Measurements from ENCODE around the gene ZDHHC17.

Gene ZDHHC17

DNA sequence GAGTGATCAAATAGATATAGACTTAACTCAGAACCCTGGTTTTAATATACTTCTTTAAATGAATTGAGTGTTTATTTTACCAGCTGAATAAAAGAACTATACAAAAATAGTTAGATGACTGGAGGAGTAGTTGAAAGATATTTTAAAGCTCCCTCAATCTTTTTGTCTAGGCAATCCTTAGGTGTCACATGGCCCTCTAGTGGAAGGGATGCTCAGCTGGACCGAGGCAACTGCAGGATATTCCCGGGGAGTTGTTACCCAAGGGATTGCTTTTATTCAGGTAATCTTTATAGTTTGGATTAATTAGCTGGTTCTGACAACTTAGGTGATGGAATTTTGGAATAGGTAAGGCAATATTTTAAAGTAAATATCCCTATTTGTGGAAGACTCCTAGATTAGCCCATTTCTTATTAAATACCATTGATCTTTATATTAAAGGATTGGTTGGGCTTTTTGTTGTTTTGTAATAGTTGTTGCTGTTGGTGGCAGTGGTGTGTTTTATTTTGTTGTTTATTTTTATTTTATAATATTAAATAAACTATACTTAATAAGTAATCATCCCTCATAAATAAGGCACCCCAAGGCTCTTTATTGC is 57.1 kb downstream of the ZDHHC17 start:
- no peak for DNase-seq (ENCODE audit: low read depth in 2 of 2)

DNA sequence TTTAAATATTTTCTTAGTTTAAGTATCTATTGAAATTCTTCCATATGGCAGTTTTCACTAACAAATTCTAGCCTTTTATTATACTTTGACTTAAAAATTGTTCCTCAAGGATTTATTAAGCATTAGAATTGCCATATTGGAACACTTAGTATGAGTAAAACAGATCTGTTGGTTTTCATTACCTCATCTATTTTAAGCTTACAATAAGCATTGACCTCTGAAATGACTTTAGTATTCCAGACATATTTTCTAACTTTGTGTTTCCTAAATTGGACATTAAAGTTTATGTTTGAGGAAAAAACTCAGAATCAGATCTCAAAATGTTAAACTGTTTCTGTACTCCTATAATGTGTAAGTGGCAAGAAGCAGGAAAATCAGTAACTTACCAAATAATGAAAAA is 66.5 kb downstream of the ZDHHC17 start:
- DNase-seq (ENCODE audit: low read depth in 2 of 2) = no peak

DNA sequence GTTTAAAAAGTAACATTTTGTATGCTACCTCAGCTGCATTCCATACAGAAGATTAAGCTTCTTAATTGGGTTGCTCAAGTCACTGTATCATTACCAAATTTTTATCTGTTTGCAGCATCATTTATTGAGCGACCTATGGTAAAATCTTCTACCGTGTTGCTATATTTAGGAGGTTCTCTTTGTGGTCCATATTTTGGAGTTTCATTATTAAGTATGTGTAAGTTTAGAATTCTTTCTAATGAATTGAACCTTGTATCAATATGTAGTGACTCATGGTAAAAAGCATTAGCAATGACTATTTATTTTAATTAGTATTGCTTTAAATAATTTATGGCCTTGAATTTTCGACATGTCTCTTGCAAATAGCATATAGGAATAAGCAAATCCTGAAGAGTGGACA is 72.7 kb downstream of the ZDHHC17 start:
- DNase-seq (ENCODE audit: low read depth in 2 of 2) = no peak

DNA sequence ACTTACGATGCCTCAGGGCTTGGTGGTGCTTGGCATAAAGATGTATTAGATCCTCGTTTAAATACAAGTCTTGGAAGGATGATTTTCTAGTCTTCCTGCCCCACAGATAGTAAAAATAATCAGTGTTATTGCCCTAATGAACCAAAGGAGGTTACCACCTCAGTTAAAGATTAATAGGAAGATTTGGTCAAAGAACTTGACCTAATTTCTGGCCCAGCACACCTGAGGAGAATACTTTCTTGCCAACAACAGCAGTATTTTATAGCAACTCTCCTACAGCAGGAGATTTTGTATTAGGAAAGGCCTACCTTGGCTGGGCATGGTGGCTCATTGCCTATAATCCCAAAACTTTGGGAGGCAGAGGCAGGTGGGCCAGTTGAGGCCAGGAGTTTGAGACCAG is 83.3 kb downstream of the ZDHHC17 start:
- DNase-seq (ENCODE audit: low read depth in 2 of 2) = no peak

DNA sequence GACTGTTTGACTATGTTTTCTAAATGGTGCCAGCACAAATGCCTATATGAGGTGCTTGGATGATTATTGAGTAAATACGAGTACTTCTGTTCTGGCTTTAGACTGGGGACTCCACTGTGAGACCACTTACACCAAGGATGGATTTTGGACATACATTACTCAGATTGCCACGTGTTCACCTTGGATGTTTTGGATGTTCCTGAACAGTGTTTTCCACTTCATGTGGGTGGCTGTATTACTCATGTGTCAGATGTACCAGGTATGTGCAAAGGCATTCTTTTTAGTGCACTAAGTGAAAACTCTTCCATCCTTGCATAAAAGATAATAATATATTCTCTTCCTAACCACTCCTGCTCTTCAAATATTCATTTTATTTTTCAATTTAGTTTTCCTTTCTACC is 84.2 kb downstream of the ZDHHC17 start:
- no peak for DNase-seq (ENCODE audit: low read depth in 2 of 2)

DNA sequence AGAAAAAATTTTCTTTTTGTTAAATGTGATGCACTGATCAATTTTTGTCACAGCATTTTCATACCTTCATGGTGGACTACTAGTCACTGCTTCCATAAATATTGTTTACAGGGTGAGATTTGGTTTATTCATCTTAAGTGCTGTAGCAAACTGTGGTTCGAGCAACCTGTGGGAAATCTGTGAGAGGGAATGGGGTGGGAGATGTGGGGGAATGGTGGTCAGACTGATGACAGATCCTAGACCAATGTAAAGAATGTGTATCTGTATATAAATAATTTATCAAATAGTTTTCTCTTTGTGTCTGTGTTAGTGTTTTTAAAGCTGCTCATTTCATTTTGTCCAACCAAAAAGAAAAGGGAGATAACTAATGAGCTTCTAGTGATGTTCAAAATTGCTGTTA is 88.2 kb downstream of the ZDHHC17 start:
- no peak for DNase-seq (ENCODE audit: low read depth in 2 of 2)

DNA sequence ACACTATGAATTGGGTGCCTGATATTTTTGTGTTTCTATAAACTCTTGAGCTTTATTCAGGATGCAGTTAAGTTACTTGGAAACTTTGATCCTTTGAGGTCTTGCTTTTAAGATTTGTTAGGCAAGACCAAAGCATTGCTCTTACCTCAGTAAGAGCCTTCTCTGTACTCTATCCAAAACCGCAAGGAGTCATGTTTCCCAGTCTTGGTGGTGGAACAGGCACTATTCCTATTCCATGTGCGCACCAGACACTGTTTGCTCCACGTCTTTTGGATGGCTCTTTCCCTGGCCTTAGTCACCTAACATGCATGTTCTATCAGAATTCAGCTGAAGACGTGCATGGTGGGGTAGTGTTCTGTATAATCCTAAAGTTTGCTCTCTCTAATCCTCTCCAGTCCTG is 91.4 kb downstream of the ZDHHC17 start:
- DNase-seq (ENCODE audit: low read depth in 2 of 2) = no peak

DNA sequence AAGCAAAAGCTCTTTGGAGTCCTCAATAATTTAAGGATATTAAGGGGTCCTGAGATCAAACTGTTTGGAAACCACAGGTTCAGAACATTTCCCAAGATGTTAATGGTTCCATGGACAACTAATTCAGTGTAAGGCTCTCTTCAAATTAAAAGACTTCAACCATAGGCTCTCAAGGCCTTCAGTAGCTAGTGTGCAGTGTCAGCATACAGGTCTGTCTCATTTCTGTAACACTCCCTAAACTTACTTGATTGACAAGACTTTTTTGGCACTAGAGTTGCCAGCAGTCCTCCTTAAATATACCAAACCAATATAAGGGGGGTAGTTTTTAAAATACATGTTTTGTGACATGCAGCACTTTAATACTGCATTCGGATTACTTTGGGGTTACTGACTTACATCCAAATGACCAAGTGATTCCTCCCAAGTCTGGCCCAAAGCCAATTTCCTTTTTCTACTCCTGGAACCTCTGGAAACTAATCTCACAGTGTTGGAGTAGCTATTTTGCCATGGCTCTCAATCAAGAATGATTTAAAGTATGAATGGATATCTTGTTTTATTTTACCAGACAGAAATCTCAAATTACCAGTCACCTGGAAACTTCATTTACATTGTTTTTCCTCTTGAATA is 92.2 kb downstream of the ZDHHC17 start:
- DNase-seq (ENCODE audit: low read depth in 2 of 2) = no peak

DNA sequence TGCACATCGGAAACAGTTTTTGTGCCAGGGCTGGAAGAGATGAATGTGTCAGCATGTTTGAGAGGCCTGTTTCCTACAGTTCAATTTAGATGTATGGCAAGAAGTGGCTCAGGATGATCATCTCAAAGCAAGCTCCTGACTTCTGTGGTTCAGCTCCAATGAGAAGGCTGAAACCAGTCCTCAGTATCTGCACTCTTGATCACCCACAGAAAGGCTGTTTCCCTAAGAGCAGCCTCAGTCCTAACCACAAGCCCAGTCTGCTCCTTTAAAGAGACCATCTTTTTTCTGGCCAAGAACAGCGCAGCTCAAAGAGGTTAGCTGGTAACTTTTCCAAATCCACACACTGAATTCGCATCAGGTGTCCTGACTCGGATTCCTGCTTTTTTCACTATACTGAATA is 95.7 kb downstream of the ZDHHC17 start:
- no peak for DNase-seq (ENCODE audit: low read depth in 2 of 2)

DNA sequence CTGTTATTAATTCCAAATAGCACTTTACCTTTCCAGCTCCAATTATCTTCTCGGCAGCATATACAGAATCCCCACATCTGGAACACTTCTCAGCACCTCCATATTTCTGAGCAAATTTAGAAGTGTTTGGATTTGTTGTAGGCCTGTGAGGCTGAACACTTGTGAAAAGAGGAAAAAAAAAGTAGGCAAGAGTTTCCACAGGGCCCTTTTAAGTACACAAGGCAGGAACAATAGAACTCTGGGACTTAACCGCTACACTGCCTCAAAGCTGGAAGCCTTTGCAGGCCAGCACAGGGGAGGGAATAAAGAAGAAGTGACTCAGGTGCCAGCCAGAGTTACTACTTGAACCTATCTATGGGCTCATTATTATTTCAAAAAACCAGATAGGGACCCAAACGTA is 96.3 kb downstream of the ZDHHC17 start:
- no peak for DNase-seq (ENCODE audit: low read depth in 2 of 2)

DNA sequence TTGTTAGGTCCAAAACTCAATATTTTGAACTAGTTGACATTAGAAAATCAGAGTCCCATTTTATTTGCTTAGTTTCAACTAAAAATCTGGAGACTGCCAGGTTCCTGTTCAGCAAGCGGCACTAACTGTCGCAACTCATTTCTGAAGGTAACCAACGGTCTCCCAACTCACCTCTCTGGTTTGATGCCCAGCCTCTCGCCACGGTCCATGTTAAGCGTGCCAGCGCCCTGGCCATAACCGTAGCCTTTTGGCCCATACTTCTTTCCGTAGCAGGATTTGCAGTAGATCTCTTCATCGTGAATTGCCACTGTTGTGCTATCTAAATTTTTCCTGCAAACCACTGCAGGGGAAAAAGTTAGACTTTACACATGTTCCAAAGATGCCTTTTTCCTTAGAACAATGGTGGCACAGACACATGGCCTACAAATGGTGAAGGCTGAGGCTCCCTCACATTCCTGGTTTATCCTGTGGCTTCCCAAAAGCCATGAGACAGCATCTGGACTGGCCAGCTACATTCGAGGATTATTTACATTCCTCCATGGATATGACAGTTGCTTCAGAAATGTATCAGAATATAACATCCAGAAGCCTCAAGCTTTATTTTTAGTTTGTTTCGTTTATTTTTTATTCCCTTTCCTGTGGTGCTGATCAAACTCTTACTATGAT is 99.2 kb downstream of the ZDHHC17 start:
- DNase-seq (ENCODE audit: low read depth in 2 of 2) = no peak

DNA sequence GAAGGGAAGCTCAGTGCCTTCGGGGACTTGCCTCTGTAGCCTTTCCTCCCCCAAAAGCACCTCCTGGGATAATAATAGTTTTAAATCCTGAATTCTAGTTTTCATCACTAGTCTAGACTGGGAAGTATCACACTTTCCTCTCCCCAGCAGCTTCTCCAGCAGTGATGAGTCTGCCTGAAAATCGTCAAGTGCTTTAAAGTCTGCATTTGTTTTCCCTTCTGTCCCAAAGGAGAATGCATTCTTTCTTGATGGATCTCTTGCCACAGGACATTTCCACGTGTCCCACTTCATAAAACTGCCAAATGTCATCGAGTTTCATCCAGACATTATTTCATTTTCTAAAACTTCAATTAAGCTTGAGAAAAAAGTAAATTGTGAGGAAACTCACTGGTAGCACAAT is 99.9 kb downstream of the ZDHHC17 start:
- no peak for DNase-seq (ENCODE audit: low read depth in 2 of 2)

DNA sequence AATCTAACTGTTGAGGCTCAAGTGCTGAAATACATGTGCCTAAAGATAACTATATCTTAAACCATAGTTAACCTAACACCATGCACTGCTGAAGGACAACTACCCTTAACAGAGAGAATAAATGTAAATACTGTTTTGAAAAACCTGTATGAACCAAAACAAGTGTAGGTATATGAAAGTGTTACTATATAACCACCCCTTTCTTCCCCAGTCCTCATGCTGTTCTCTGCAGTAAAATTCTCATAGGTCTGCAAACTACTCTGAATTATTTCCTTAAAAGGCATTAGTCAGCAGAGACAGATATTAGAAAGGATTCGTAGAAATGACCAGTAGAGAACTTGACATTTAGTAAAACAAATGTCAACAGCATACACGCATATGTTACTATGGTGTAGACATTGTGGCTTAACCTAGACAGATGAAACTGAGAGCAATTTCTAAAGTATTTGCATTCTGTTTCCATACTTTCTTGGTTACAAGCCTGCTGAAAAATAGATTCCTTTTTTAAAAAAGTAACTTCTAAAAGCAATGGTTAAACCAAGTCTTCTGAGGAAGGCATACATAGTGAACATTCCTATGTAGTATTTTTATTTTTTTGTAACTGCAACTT is 101.0 kb downstream of the ZDHHC17 start:
- DNase-seq (ENCODE audit: low read depth in 2 of 2) = no peak

DNA sequence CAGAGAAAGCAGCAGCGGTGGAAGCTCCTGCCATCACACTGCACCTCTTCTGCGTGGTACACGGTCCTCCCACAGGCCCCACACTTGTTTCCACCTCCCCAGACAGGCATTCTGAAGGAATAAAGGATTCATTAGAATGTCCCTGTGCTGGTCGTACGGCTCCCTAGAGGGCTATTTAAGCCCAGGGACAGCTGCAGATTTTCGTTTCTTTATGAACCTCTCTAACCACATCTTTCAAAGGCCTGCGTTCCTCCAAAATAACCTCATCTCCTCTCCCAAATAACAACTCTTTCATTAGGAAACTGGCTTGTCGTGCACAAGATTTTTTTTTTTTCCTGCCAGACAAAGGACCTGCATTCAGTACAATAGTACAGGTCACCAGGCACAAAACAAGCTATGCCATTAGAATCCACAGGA is 102.2 kb downstream of the ZDHHC17 start:
- no peak for DNase-seq (ENCODE audit: low read depth in 2 of 2)

DNA sequence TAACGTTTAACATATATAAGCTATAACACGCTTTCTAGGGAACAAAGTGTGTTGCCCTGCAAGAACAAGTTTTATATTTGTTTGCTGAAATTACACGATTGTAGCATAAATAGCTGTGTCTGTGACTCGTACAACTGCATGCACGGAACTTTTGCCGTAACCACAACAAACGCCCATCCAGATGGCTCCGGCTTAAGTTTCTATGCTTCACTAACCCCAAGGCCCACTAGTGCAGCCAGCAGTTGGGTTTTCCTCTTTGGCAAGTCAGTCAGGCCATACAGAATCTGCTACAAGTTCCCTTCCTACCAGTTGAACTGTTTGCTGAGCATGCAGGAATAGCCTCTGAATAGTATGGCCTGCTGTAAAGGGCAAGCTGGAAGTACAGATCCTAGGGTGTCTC is 102.8 kb downstream of the ZDHHC17 start:
- no peak for DNase-seq (ENCODE audit: low read depth in 2 of 2)

DNA sequence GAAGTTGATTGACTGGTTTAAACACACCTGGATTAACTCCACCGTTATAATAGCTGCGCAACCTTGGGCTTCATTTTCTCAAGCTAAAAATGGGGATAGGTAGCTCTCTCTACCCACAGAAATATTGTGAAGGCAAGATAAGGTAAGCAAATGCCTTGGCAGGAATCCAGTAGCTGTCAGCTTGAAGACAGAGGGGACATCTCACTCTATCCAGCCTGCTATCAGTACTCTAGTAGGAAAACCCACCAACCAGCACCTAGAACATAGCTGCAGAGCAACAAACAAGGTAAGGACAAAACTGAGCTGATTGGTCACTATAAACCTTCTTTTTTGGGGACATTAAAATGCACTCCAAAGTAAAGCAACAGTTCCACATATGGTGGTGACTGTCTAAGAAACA is 107.2 kb downstream of the ZDHHC17 start:
- DNase-seq (ENCODE audit: low read depth in 2 of 2) = no peak

DNA sequence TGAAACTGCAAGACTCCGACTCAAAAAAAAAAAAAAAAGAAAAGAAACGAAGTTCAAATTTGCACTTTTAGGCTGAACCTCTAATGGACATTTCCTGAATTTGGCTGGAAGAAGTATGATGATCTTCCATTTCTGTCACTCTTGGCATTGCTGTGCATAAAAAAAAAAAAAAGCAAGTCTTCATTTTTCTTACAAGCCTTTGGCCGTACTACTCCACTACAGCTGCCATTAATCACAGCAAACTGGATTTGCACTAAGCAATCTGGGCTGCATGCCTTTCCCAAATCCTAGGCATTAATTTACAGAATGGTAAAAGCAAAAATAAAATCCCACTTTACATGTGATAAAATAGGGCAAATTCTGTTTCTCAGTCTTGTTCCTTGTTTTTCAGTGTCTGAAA is 107.8 kb downstream of the ZDHHC17 start:
- no peak for DNase-seq (ENCODE audit: low read depth in 2 of 2)

DNA sequence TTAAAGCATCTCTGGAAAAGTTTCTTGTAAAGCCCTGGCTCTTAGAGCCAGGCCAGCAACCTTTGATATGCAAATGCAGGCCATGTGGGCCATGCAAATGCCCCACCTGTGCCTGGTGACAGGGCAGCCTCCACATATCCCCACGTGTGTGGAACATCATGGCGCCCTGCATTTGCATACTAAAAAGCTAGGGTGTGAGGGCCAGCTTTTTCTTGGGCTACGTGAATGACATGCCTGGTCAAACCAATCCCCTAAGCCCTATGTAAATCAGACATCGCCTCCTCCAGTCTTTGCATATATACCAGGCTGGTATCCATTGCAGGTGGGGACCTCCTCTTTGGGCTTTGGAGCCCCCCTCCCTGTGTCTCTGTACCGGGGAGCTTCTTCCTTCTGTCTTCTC is 108.5 kb downstream of the ZDHHC17 start:
- DNase-seq (ENCODE audit: low read depth in 2 of 2) = no peak

DNA sequence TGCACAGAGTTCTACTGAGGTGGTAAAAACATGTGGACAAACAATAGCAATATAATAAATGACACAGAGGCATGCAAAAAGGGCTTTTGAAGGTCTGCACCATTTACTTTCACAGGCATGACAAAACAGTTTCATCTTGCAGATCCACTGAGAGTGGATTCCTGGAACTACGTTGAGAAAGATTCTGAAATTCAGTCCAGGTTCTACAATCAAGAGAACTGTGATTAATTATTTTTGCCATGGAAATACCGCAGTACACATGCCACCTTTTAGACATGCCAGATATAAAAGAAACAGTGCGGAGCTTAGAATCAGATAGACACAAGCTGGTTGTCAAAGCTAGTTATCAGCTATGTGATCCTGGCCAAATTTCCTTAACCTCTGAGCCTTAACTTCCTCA is 110.1 kb downstream of the ZDHHC17 start:
- DNase-seq (ENCODE audit: low read depth in 2 of 2) = no peak

DNA sequence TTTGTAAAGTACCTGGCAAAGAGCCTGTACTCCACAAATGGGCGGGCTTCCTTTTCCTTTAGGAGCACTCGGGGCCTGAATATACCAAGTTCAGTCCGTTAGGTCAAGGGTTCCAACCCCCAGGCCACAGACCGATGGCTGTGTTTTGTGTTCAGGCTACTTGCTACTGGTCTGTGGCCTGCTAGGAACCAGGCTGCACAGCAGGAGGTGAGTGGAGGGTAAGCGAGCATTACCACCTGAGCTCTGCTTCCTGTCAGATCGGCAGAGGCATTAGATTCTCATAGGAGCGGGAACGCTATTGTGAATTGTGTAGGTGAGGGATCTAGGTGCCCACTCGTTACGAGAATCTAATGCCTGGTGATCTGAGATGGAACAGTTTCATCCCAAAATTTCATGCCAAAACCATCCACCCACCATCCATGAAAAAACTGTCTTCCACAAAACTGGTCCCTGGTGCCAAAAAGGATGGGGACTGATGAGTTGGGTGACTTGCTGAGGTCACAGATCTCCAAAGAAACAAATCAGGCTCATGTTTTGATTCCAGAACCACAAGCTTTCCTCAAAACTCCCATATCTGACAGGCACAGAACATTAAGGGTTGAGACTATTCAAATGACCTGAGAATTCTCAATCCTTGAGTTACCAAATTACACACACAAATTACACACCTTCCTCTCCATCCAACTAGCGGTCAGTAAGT is 110.7 kb downstream of the ZDHHC17 start:
- DNase-seq (ENCODE audit: low read depth in 2 of 2) = no peak

DNA sequence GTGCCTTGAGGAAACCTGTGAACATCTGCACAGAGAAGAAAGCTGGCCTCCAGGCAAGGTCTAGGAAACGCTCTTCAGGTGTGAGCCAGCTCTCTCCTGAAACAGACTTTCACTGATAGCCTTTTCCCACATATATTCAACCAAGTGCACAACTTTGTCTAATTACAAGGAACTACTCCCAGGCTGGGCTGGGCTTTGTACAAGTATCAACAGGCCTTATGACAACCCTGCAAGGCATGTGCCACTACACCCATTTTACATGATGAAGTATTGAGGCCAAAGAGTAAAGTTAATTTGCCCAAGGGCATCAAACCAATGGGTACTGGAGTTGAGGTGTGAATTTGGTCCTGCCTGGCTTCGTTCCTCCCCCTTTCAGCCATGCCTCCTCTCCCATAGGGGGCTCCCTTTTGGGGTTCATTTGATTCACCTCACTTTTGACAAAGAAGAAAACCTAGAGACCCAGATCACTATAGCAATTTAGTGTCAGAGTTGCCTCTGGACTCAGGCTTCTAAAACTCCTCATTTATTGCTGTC is 112.8 kb downstream of the ZDHHC17 start:
- DNase-seq (ENCODE audit: low read depth in 2 of 2) = no peak
